GM19193 (cell line): ENCODE results near the gene CLN6.

Experiments used
- POLR2A ChIP-seq: IDR thresholded peaks from 4 replicates; pipeline ENCODE4 v1.6.1; 2011; ENCODE audit not compliant: insufficient read depth, insufficient read length; ENCODE audit errors: extremely low read depth

CLN6 gene

DNA sequence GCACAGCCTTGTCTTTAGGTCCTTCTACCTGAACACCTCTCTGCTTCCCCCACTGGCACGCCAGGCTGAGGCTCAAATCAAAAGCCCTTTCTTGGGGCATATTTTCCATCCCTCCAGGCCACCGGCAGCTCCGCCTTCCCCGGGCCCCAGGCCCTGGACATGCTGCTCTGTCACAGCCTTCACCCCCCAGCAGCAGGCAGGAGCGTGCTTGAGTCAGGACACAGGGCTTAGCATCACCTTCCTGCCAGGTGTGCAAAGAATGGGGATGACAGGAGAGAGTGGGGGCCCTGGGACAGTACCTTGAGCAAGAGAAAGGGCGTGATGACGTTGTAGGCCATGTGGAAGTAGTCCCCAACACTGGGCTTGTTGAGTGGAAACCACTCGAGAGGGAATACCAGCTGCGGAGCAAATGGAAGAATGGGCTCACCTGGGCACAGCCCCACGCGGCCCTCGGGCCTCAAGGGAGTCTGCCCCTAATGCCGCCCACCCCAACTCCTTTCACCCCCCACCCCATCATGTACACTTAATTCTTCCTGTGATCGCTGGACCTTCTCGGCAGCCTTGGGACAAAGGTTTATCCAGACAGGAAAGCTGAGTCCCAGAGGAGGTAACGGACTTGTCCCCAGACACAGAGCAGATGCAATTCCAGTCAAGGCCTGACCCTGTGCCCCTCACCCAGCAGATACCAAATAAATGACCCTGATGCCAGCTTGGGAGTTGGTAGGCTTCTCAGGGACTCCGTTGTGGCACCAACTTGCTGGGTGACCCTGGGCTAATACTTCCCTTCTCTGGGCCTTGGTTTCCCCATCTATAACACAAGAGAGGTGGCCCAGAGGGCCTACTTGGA is 15.3 kb downstream of the CLN6 start:
- no peak for TF ChIP-seq POLR2A

DNA sequence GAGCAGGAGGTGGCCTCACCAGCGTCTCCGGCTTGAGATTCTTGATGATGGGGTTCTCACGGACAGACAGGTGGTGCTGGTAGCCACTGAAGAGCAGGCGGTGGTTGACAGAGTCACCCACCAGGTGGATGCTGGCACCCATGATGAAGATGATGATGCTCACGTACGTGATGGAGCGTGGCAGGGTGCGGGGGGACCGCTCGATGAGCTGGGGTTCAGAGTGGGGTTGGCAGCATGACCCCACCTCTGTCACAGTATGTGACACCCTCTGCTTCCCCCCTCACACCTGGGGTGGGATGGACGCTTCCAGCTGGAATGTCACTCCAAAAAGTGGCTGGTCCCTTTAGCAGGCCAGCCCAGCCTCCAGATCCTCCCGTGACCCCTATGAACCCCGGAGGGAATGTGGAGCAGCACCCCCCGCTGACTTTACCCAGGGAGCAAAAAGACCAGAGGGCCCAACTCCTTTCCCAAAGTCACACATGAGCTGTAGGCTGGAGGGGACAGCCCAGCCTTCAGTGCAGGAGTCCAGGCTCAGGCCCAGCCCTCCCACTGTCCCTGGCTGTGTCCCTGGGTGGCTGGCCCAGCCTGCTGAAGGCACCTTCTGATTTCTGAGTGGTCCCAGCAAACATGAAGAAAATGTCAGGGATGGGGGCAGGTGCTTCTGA is 17.7 kb downstream of the CLN6 start:
- TF ChIP-seq POLR2A, result no peak

DNA sequence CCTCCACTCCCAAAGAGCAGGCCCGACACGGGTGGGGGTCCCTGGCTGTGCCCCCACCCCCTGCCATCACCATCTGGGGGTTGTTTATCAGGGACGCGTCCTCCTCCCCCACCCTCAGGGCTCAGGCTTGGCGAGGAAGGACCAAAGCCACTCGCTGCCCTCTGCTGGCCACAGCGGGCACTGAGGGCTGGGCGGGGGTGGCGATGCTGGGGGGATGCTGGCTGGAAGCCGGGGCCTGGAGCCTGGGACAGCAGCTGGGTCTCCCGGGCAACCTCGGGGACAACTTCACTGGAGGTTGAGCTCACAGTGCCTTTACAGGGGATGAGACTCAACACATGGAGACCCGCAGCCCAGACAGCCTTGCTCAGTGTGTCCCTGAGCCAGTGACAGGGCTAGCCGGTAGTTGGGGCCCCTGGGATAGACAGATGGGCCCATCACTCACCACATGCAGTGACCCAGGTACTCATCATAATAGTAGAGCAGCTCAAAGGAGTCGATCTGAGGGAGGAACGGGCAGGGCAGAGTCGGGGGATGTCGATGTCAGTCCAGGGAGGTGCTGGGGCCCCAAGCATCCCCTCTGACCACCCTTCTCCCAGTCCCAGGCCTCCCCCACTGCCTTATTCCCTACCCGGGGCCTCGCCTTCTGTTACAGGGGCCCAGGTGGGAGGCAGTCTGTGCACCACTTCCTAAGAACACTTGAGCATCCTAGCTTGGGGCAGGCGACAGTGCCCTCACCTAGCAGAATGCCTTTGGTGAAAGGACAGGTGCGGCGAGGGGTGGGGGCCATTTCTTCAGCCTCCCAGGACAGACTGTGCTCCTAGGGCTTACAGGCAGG is 18.5 kb downstream of the CLN6 start:
- TF ChIP-seq POLR2A, result no peak

DNA sequence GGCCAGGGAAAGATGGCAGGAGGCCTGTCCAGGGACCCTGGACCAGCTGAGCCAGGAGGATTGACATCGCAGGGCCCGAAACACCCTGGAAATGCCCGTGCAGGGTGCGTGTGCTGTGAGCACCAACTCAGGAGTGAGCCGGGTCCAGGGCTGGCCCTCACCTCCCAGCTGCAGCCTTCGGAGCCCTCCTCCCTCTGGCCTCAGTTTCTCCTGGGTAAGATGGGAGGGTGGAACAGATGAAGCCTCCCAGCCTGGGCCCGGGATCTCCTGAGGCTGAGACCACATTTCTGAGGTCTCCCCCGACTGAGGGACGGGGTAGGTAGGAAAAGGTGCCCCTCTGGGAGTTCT is 19.1 kb downstream of the CLN6 start:
- TF ChIP-seq POLR2A, result no peak

DNA sequence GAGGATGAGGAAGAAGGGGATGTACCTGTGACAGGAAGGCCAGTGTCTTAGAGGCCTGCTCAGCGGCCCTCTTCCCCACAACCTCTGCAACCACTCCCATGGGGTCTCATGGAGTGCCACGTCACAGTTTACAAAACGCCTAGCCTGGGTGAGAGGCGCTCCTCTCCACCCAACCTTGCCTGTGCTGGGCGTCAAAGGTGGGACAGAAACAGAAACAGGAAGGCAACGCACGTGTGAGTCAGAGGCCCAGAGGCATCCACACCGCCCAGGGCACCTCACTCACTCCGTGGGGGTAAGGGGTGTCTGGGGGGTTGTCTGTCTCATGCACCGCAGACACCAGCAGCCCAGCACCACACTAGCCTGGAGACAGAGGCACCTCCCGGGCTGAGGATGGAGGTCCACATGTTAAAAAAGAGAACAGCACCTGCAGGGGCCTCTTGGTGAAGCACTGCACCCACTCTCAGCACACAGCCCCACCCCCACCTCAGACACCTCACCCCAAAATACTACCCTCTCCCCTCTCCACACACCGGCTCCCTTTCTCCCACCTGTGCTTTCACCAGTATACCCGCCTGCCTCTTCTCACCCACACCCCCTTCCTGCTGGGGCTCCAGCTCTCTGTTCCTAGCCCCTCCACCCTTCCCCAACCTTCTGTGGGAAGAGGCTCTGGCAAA is 19.7 kb downstream of the CLN6 start:
- TF ChIP-seq POLR2A, result no peak

DNA sequence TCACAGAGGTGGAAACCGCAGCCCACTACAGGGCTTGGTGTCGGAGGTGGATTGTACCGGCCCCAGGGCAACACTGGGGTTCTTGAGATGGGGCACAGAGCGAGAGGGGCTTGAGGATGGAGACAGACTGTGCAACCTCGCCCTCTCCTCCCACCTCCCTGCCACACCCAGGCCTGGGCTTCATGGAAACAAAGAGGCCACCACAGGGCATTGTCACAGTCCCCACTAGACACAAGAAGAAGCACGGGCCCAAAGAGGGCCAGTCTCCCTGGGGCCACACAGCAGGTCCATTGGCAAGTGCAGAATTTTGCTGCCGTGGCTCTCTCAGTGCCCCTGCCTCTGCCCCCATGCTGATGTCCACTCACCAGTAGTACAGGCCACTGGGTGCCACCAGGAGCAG is 20.3 kb downstream of the CLN6 start:
- no peak for TF ChIP-seq POLR2A

DNA sequence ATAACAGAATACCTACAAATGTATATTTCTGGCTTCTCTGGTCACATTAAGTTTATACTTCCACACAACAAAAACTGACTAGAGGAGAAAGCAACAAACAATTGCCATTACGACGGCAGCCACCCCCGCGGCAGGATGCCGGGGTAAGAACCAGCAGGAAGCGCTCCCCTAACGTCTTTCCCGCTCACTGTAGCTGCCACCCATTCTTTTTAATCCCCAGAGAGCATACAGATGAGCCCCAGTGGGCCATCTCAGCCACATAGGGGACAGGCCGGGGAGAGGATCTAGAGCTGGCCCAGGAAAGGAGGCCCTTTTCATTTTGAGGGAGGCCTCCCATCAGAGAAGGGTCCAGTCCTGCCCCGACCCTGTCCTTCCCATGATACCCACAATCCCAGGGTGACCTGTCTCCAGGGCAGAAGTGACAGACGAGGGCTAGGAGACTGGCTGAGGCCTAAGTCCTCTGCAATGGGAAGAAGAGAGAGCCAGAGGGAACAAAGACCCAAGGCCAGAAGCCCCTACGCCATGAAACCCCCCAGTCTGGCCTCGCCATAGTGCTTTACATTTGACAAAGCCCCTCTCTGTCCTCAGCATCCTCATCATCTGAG is 20.8 kb downstream of the CLN6 start:
- TF ChIP-seq POLR2A, result no peak

DNA sequence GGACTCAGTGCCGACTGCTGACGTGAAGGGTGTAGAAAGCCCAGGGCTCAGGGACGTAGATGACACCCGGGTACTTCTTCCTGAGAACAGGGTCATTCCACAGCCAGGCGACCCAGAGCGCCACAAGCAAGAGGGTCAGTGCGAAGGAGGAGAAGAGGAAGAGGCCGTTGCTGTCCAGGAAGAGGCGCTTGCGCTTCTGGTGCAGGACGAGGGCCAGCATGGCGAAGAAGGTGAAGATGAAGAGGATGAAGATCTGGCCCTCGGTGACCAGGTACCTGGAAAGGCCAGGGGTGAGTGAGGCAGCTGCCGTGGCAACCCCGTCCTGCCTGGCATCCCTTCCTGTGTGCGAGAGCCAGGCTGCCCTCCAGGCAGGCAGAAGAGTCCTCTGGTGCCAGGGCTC is 21.4 kb downstream of the CLN6 start:
- TF ChIP-seq POLR2A, result no peak

DNA sequence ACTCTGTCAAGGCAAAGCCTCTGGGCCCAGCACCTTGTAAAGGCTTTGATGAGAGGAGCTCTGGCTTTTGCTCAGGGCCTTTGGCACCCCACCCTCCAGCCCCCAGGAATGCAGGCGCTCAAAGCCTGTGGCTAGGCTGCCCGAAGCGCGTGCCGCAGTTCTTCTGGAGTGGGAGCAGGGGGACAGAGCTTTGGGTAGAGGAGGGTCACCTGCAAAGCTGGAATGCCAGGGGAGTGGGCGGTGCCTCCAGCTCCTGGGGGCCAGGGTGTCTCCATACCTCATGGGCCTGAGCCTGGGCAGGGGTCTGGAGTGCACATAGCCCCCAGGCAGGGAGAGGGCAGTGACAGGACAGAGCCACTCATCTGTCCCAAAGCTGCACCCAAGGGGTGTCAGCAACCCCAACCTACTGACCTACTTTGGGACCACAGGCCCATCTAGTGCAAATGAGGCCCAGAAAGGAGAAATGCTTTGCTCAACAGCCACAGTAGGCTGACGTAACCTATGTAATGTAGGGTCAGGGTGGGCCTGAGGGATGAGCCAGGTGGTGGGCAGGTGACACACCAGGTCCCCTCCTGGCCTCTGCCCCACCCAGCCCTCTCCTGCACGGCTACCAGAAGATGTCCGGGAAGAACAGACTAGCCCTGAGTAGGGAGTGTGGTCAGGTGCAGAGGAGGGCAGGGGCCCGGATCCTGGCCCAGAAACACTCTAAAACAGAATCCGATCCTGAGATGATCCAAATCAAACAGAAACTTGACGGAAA is 22.2 kb downstream of the CLN6 start:
- TF ChIP-seq POLR2A, result no peak

DNA sequence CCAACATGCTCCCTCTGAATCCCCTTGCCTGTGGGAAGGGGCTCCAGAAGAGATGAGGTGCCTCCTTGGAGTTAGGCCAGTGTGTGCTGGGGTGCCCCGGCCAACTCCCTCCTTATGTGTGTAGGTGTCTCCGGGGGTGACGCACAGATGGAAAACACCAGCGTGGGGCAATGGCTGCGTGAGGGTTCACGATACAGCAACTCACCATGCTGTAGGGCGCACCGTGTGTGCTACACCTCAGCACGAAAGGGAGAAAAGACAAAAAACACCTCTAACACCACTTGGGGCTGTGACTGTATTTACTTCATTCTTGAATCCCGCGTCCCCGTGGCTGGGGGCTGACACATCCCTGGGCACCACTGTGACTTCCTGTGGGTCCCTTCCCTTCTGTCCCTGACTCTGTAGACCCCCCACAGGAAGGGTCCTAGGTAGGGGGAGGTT is 22.8 kb downstream of the CLN6 start:
- TF ChIP-seq POLR2A, result no peak

DNA sequence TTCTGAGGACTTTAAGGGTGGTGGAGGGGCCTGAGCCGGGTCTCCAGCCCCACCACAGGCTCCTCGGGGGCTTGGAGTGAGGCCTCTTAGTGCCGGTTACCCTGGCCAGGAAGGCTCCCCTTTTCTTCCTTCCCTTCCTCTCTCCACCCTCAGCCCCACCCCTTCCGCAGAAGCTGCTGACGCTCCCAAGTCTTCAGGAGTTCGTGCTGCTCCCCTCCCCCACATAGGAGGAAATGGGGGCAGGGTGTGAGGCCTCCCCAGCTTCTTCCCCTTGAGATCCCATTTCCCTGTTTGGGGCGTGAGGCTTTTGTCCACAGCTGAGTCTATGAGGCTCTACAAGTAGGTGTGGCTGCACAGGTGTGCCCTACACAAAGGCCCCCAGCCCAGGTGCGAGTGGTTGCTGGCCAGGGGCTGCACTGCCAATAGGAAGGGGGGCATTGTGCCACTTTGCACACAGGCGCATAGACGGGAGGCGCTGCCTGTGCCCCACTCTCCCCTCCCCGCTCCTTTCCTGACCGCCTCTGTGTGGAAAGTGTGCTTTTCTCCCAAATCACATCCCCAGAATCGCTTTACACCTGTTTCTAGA is 23.5 kb downstream of the CLN6 start:
- TF ChIP-seq POLR2A, result no peak

DNA sequence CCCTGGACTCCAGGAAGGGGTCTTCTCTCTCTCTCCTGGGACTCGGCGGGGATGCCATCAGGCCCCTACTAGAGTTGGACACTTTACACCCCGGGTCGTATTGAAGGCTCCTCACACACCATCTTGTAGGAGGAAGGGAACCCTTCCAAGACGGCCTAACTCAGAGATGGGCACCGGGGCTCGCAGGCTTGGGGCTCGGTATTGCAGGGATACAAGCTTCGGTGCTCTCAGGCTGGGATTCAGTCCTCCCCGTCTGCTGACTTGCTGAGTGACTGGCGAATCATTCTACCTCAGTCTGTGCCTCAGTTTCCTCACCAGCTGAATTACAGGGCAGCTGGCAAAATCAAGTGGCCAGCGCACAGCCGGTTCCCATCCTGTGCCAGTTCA is 24.0 kb downstream of the CLN6 start:
- no peak for TF ChIP-seq POLR2A

DNA sequence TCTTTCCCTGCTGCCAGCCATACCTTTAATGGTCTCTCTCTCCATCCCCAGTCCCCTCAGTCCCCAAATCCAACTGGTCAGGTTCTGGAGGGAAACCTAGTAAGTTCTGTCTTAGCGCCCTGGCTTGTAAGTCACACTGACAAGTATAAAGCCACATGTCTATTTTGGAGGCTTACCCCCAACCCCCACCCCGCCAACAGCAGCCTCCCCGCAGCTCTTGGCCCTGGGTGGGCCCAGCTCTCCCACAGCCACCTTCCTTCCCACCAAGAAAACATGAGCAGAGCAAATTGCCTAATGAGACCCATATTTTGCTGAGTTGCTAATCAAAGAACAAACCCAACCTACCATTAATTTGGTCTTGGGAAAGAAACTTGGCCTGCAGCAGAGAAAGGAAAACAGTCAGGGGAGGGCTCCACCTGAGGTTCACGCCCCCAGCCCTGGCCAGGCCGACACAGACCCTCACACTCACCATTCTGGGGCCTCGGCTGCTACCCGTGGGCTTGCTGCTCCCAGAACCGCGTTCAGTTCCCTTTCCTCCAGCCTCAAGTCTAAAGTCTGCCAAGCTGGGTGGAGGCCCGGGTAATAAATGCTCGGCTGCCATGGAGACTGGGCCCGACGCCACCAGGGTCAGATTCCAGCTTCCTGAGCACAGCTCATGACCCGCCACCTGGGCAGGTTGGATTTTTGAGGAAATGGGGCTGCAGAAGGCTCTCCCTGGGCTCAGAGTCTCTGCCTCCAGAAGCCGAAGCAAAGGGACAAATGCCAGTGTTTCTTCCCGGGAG is 24.6 kb downstream of the CLN6 start, which contains the start of gene CALML4:
Gene CALML4 (minus strand): TSS at position 557 of the 782 bp plus-strand sequence. CDS start 85 bp downstream, at position 472.
- no peak for TF ChIP-seq POLR2A
